Lung microvascular endothelial cell (primary cell): ENCODE results near the gene FAM111B. TPM values are rescaled to one million over a fixed set of nuclear protein-coding genes. Genes with fewer than 3 reads are reported as not detected.
"Not testable (repeated sequence)": the region's sequence is repeated elsewhere in the genome, so short reads cannot be mapped to it uniquely, and the experiment has no call there.

Experiments
- DNase-seq, 2 donors: peaks; one replicate each; pipeline versions ENCODE4 v3.0.0 to v3.0.0-alpha.2; 2010; ENCODE audit warnings: low read depth in 2 of 2
- total RNA-seq: library from RNA; depleted of rRNA; stranded (reverse); fragments of >200 nt; gene quantifications from 2 replicates; pipeline ENCODE4 v1.2.1, GENCODE V29; 2014

Gene FAM111B
- 6.9 and 9.2 TPM in 2 replicates for total RNA-seq

- DNase-seq, result peak; percentile 93 to 95
These were observed at the start of gene FAM111B for GRCh38 chr11:59106363-59107336. TSS of gene FAM111B (plus strand) at chr11:59107237. CDS start at chr11:59109626, 2,389 bp downstream.

- DNase-seq, result peak; percentile 81 to 92
These were observed 48.7 kb upstream of the FAM111B start for GRCh38 chr11:59058120-59059033.

GRCh38 chr11:59060096-59060495 lies 46.9 kb upstream of the FAM111B start:
- not testable (repeated sequence) for DNase-seq

GRCh38 chr11:59062602-59063529 lies 44.2 kb upstream of the FAM111B start:
- no peak for DNase-seq

GRCh38 chr11:59063996-59064727 lies 42.9 kb upstream of the FAM111B start:
- DNase-seq, result not testable (repeated sequence)

- DNase-seq, result no peak
These were observed 38.0 kb upstream of the FAM111B start for GRCh38 chr11:59069087-59069486.

- DNase-seq, result no peak
These were observed 30.0 kb upstream of the FAM111B start for GRCh38 chr11:59076876-59077571.

- DNase-seq, result no peak
These were observed 28.6 kb upstream of the FAM111B start for GRCh38 chr11:59078435-59078834.

- no peak for DNase-seq
These were observed 28.0 kb upstream of the FAM111B start for GRCh38 chr11:59079086-59079485.

GRCh38 chr11:59080421-59080820 lies 26.6 kb upstream of the FAM111B start:
- DNase-seq, result not testable (repeated sequence)

GRCh38 chr11:59081430-59082020 lies 25.5 kb upstream of the FAM111B start:
- DNase-seq, result not testable (repeated sequence)

- DNase-seq, result not testable (repeated sequence)
These were observed 21.0 kb upstream of the FAM111B start, which contains the start of gene GLYATL1B for GRCh38 chr11:59086007-59086406. TSS of gene GLYATL1B (plus strand) at chr11:59086307. CDS start at chr11:59086307, 0 bp downstream.

- no peak for DNase-seq
These were observed 18.9 kb upstream of the FAM111B start for GRCh38 chr11:59088162-59088561.

- not testable (repeated sequence) for DNase-seq
These were observed 13.5 kb upstream of the FAM111B start for GRCh38 chr11:59093576-59093975.

- DNase-seq, result not testable (repeated sequence)
These were observed 11.8 kb upstream of the FAM111B start for GRCh38 chr11:59095225-59095624.

- DNase-seq, result not testable (repeated sequence)
These were observed 11.0 kb upstream of the FAM111B start for GRCh38 chr11:59095972-59096575.

- peak; percentile 66 to 76 for DNase-seq
These were observed 9.8 kb upstream of the FAM111B start for GRCh38 chr11:59097113-59097708.

- not testable (repeated sequence) for DNase-seq
These were observed 9.1 kb upstream of the FAM111B start for GRCh38 chr11:59097938-59098337.
